GM12878 (cell line): ENCODE data around the gene TEPSIN. TPM values are rescaled to one million over a fixed set of nuclear protein-coding genes. Genes with fewer than 3 reads are reported as not detected.

Experiments used
- ATAC-seq: fragments of 200-7000 bp; cut with Tn5 transposase; 3 replicates; pipeline ENCODE4 v1.9.1; 2020; ENCODE audit warnings: mild to moderate bottlenecking, moderate library complexity
- BruUV-seq: library from RNA; stranded (reverse); fragments of 400-500 nt; replicated peaks from 2 replicates; lab custom pipeline; 2021; lab: Mats Ljungman, UMichigan
- CTCF ChIA-PET: fragments of 300-600 bp; sonication (Branson Sonifier 250); formaldehyde crosslinking; extraction: SDS; loops from one replicate; lab custom pipeline; 2021; ENCODE audit warnings: inconsistent platforms; lab: Yijun Ruan, JAX
- POLR2A ChIA-PET: fragments of 350-600 bp; formaldehyde crosslinking; extraction: SDS; loops from one replicate; lab custom pipeline; 2021; ENCODE audit warnings: inconsistent platforms; lab: Charles Lee
- RAD21 ChIA-PET: fragments of 300-600 bp; sonication (Branson Sonifier 250); formaldehyde crosslinking; loops from one replicate; lab custom pipeline; 2023; ENCODE audit warnings: antibody characterized with exemption; ENCODE audit not compliant: unreplicated experiment; lab: Charles Lee
- SMC1A ChIA-PET: fragments of 300-600 bp; sonication (Branson Sonifier 250); formaldehyde crosslinking; loops from one replicate; lab custom pipeline; 2023; ENCODE audit not compliant: unreplicated experiment, uncharacterized antibody; lab: Charles Lee
- DNase-seq: peaks from one replicate; pipeline ENCODE4 v3.0.0-alpha.2; 2011; ENCODE audit warnings: low read depth, low spot score
- FAIRE-seq: peaks from 3 replicates; lab custom pipeline; 2011; peaks lifted over from hg19 to GRCh38; lab: Jason Lieb, UNC
- H2AFZ ChIP-seq: 2 replicates; pipeline ENCODE4 v1.6.0; 2011; ENCODE audit warnings: low read depth, low read length, control low read depth; ENCODE audit not compliant: control insufficient read depth
- H3K27ac ChIP-seq: 2 replicates; pipeline ENCODE4 v1.5.1; 2011; ENCODE audit warnings: control low read depth; ENCODE audit not compliant: control insufficient read depth, insufficient read depth
- H3K27me3 ChIP-seq, 2 experiments: replicated peaks in 1 of 2; 2 replicates each; pipeline versions ENCODE4 v1.6.0 to v1.6.1; 2011; ENCODE audit warnings: low read length in 1 of 2; ENCODE audit not compliant: control insufficient read depth in 2 of 2, insufficient read depth in 2 of 2
- H3K36me3 ChIP-seq, 2 experiments: 2 replicates each; pipeline ENCODE4 v1.5.1; 2011; ENCODE audit warnings: low read length in 1 of 2; ENCODE audit not compliant: control insufficient read depth in 2 of 2, insufficient read depth in 2 of 2
- H3K4me1 ChIP-seq: 2 replicates; pipeline ENCODE4 v1.6.1; 2011; ENCODE audit warnings: mild to moderate bottlenecking, low read length, moderate library complexity, mixed read lengths; ENCODE audit not compliant: control insufficient read depth, insufficient read depth
- H3K4me2 ChIP-seq: 2 replicates; pipeline ENCODE4 v1.6.0; 2011; ENCODE audit warnings: control low read depth; ENCODE audit not compliant: control insufficient read depth, insufficient read depth
- H3K4me3 ChIP-seq: fragments of 200-600 bp; sonication (generic); 2 replicates; pipeline ENCODE4 v1.5.1; 2016
- H3K79me2 ChIP-seq: 2 replicates; pipeline ENCODE4 v1.6.0; 2011; ENCODE audit warnings: low read length; ENCODE audit not compliant: control insufficient read depth, insufficient read depth
- H3K9ac ChIP-seq: 2 replicates; pipeline ENCODE4 v1.8.0; 2011; ENCODE audit warnings: low read length, control low read depth, mixed read lengths; ENCODE audit not compliant: control insufficient read depth, insufficient read depth
- H3K9me3 ChIP-seq: replicated peaks from 3 replicates; pipeline ENCODE4 v1.5.1; 2011; ENCODE audit warnings: mild to moderate bottlenecking, low read length; ENCODE audit not compliant: control insufficient read depth, insufficient read depth
- H4K20me1 ChIP-seq: 2 replicates; pipeline ENCODE4 v1.6.0; 2011; ENCODE audit not compliant: control insufficient read depth, insufficient read depth
- E2F8 ChIP-seq: fragments of 450-650 bp; IDR thresholded peaks from 2 replicates; pipeline ENCODE4 v1.6.1; 2018; ENCODE audit warnings: mild to moderate bottlenecking, low read depth, moderate library complexity; ENCODE audit not compliant: partially characterized antibody
- RAD21 ChIP-seq: IDR thresholded peaks from 2 replicates; pipeline ENCODE4 v1.6.1; 2011; ENCODE audit warnings: mild to moderate bottlenecking, low read depth, low read length, moderate library complexity; ENCODE audit not compliant: insufficient read depth
- RCOR1 ChIP-seq: conservative IDR thresholded peaks from 2 replicates; pipeline ENCODE4 v1.6.1; 2012; ENCODE audit warnings: low read depth, low read length, improper control_type of control experiment
- ZNF384 ChIP-seq: IDR thresholded peaks from 2 replicates; pipeline ENCODE4 v1.6.1; 2012; ENCODE audit warnings: low read depth, mild to moderate bottlenecking, low read length, improper control_type of control experiment, borderline replicate concordance
- WGBS: methylation state at CpG from one replicate; pipeline ENCODE4 v1.1.6; 2016; ENCODE audit warnings: low lambda C conversion rate; ENCODE audit not compliant: insufficient replicate concordance, insufficient coverage; ENCODE audit errors: missing lambda C conversion rate; 5-methylcytosine and 5-hydroxymethylcytosine counted together
- in situ Hi-C: fragments of 300-500 bp; cut with MboI; formaldehyde crosslinking; loops from 9 replicates; pipeline ENCODE4 v1.14.3; 2018; ENCODE audit warnings: mixed read lengths
- intact Hi-C: fragments of 100-400 bp; cut with micrococcal nuclease; formaldehyde crosslinking; loops from one replicate; pipeline ENCODE4 v1.14.2; 2022; ENCODE audit not compliant: unreplicated experiment
- polyA plus RNA-seq, 11 experiments: library from polyadenylated mRNA; depleted of rRNA in 4 of 11; unstranded in 6 of 11; stranded (reverse) in 5 of 11; fragments of >200 nt; fragmentation: Nextera tagmentation in 4 of 11; fragmentation: Illumina TruSeq in 1 of 11; extraction: Ambion mirVana in 4 of 11; extraction: Trizol in 1 of 11; gene quantifications; 1 replicate in 1 of 11; 2 replicates in 10 of 11; pipeline versions ENCODE4 v1.2.1 to v1.2.3, GENCODE V29; 2011 to 2016; ENCODE audit warnings: inconsistent platforms in 2 of 11, missing spikeins in 2 of 11, low read depth in 1 of 11
- total RNA-seq, 4 experiments: library from RNA; depleted of rRNA in 3 of 4; stranded (reverse); fragments of >200 nt in 3 of 4; fragmentation: Illumina TruSeq in 1 of 4; extraction: Trizol in 1 of 4; gene quantifications; 2 replicates each; pipeline versions ENCODE4 v1.2.1 to v1.2.3, GENCODE V29; 2013 to 2021

TEPSIN gene
- total and polyA plus RNA-seq, 10 of the 15 experiments (the other 5 are each of a cell fraction or from before 2014, with no cell fraction given): 0.87 to 36.7 (median 5.3) TPM

- ATAC-seq (no peak), DNase-seq (no peak), FAIRE-seq (no peak)
- Histone ChIP-seq H2AFZ (no peak overlapping the region), H3K27me3 (no peaks in the 10 kb centered on the region), H3K79me2 (peaks cover 34% of the 10 kb centered on the region), H4K20me1 (no peaks in the 10 kb centered on the region), H3K36me3 (peaks cover 0 to 5% of the 10 kb centered on the region in 2 experiments; a peak in 2 of 4 replicates), H3K4me1 (peaks cover 8% of the 10 kb centered on the region), H3K9me3 (no peaks in the 10 kb centered on the region), H3K4me2 (0 out of 2 replicates have a peak overlapping the region, but pooled peaks have one; percentile 23), H3K27ac (no peak overlapping the region), H3K9ac (no peak overlapping the region), H3K4me3 (no peak overlapping the region)
- POLR2A ChIA-PET: no interaction called here
- TF ChIP-seq ZNF384 (no peak), E2F8 (no peak), RAD21 (no peak), RCOR1 (no peak)
- intact Hi-C loops: no loop called here
- in situ Hi-C loops: loop anchor here (25.0 kb wide), 1 partner anchor 224 kb away; no protein-coding TSS in a partner anchor
- SMC1A ChIA-PET: no interaction called here
- CTCF ChIA-PET: no interaction called here
- 87% methylated on average over 28 of the region's 32 CpGs for WGBS
- RAD21 ChIA-PET: no interaction called here
- no TSS peak for BruUV-seq
Observed at GRCh38 chr17:81235822-81236740, 2.8 kb downstream of the TEPSIN start.
